ENCODE results near the gene DPP6. TPM values are rescaled to one million over a fixed set of nuclear protein-coding genes. Genes with fewer than 3 reads are reported as not detected.

The DPP6 gene
- total RNA-seq, 4 donors from 2014 or later, result 1.5 to 2.9 TPM; not detected in 2

GRCh38 chr7:154653281-154653680, 601.1 kb downstream of the DPP6 start:
- no peaks in the 10 kb centered on the region for H3K36me3 ChIP-seq
- no peaks in the 10 kb centered on the region for H3K27me3 ChIP-seq
- TF ChIP-seq CTCF (IDR thresholded peaks at IDR 0.05) (no peak), POLR2A (IDR thresholded peaks at IDR 0.05) (no peak)
- DNase-seq, result no peak
- H3K9me3 ChIP-seq, result no peaks in the 10 kb centered on the region
- H3K27ac ChIP-seq, result no peak overlapping the region
- H3K4me3 ChIP-seq, result no peak overlapping the region
- no peaks in the 10 kb centered on the region for H3K4me1 ChIP-seq

GRCh38 chr7:154656618-154657017, 604.4 kb downstream of the DPP6 start:
- no peak for TF ChIP-seq POLR2A (IDR thresholded peaks at IDR 0.05)
- no peak for TF ChIP-seq CTCF (IDR thresholded peaks at IDR 0.05)
- Histone ChIP-seq H3K4me3 (no peak overlapping the region), H3K9me3 (no peaks in the 10 kb centered on the region), H3K27me3 (no peaks in the 10 kb centered on the region), H3K36me3 (no peaks in the 10 kb centered on the region), H3K4me1 (no peaks in the 10 kb centered on the region), H3K27ac (no peak overlapping the region)
- DNase-seq, result no peak

- Histone ChIP-seq H3K4me3 (no peak overlapping the region), H3K27me3 (no peaks in the 10 kb centered on the region), H3K4me1 (no peaks in the 10 kb centered on the region), H3K36me3 (no peaks in the 10 kb centered on the region), H3K9me3 (peaks cover 0 to 13% (median 0%) of the 10 kb centered on the region in 4 donors), H3K27ac (no peak overlapping the region)
- TF ChIP-seq POLR2A (IDR thresholded peaks at IDR 0.05), result no peak
- TF ChIP-seq CTCF (IDR thresholded peaks at IDR 0.05), result no peak
- no peak for DNase-seq
Measured at GRCh38 chr7:154666768-154667167, 614.6 kb downstream of the DPP6 start.

GRCh38 chr7:154672659-154673415, 620.6 kb downstream of the DPP6 start:
- no peak for DNase-seq
- TF ChIP-seq CTCF (IDR thresholded peaks at IDR 0.05) (no peak), POLR2A (IDR thresholded peaks at IDR 0.05) (no peak)
- H3K27ac ChIP-seq, result no peak overlapping the region
- no peaks in the 10 kb centered on the region for H3K4me1 ChIP-seq
- no peaks in the 10 kb centered on the region for H3K27me3 ChIP-seq
- no peaks in the 10 kb centered on the region for H3K36me3 ChIP-seq
- no peaks in the 10 kb centered on the region for H3K9me3 ChIP-seq
- H3K4me3 ChIP-seq, result no peak overlapping the region

GRCh38 chr7:154674191-154674590, 622.0 kb downstream of the DPP6 start:
- TF ChIP-seq CTCF (IDR thresholded peaks at IDR 0.05) (no peak), POLR2A (IDR thresholded peaks at IDR 0.05) (no peak)
- no peak overlapping the region for H3K4me3 ChIP-seq
- H3K4me1 ChIP-seq, result no peaks in the 10 kb centered on the region
- no peaks in the 10 kb centered on the region for H3K27me3 ChIP-seq
- H3K36me3 ChIP-seq, result no peaks in the 10 kb centered on the region
- H3K27ac ChIP-seq, result no peak overlapping the region
- H3K9me3 ChIP-seq, result no peaks in the 10 kb centered on the region
- DNase-seq, result no peak

All from Peyer's patch (tissue), 4 donors.